ENCODE measurements around the gene CHD1. TPM values are rescaled to one million over a fixed set of nuclear protein-coding genes. Genes with fewer than 3 reads are reported as not detected.

CHD1 gene
- total and polyA plus RNA-seq, 2 donors (not counting 3 experiments of a cell fraction or from before 2014, with no cell fraction given) = 16.2 to 48.9 TPM

- peak; percentile 48 for DNase-seq (ENCODE audit: low read depth, low spot score)
- BruUV-seq (replicated peaks) = no TSS peak
- Histone ChIP-seq H3K9ac (replicated peaks; ENCODE audit: extremely low read depth, insufficient read depth, low read length) (peak overlapping the region; percentile 31), H3K27me3 (ENCODE audit: control insufficient read depth in 2 of 2, insufficient read depth in 2 of 2, low read length in 2 of 2) (no peaks in the 10 kb centered on the region), H3K4me1 (ENCODE audit: control insufficient read depth, extremely low read depth, insufficient read depth, low read length) (peaks cover 28% of the 10 kb centered on the region), H3K27ac (ENCODE audit: insufficient read depth, low read depth, low read length) (peak overlapping the region; percentile 30), H3K9me3 (replicated peaks; ENCODE audit: control insufficient read depth, insufficient read depth, low read length) (no peaks in the 10 kb centered on the region), H3K4me3 (replicated peaks in 1 of 3; ENCODE audit: insufficient read depth in 1 of 3, low read depth in 1 of 3, low read length in 3 of 3) (no peak overlapping the region), H3K9me1 (replicated peaks; ENCODE audit: control insufficient read depth, extremely low read depth, insufficient read depth, low read length) (no peaks in the 10 kb centered on the region), H3K4me2 (ENCODE audit: insufficient read depth, low read length) (peak overlapping the region; percentile 38), H3K36me3 (ENCODE audit: control insufficient read depth in 2 of 2, extremely low read depth in 1 of 2, insufficient read depth in 2 of 2, low read length in 2 of 2) (peaks cover 3 to 12% of the 10 kb centered on the region in 2 experiments), H3K79me2 (ENCODE audit: control insufficient read depth, insufficient read depth, low read length) (peaks cover 65% of the 10 kb centered on the region), H4K20me1 (replicated peaks; ENCODE audit: control insufficient read depth, extremely low read depth, insufficient read depth, low read length) (peaks cover 5% of the 10 kb centered on the region), H2AFZ (ENCODE audit: low read depth, low read length) (no peak overlapping the region)
- FAIRE-seq = peak; percentile 72
- TF ChIP-seq EZH2 (IDR thresholded peaks at IDR 0.05; ENCODE audit: borderline replicate concordance, low read depth, low read length, severe bottlenecking) (no peak), FOS (IDR thresholded peaks at IDR 0.05; ENCODE audit: borderline replicate concordance, insufficient read depth, low read length) (peak; percentile 74), POLR2AphosphoS5 (IDR thresholded peaks at IDR 0.05; ENCODE audit: insufficient read depth, low read depth, low read length) (peak; percentile 43), JUN (IDR thresholded peaks at IDR 0.05; ENCODE audit: borderline replicate concordance, insufficient read depth, insufficient read length, low read depth) (peak; percentile 75)
- dilution Hi-C loops (cut with MboI; ENCODE audit: extremely low pct_ligation_motif_present, low sequenced_read_pairs) (no loop called here), intact Hi-C loops (cut with micrococcal nuclease) (no loop called here)
- ChIA-PET CTCF (interaction anchor here (0.7 to 4.1 kb wide), 11 partner anchors 9 to 1674 kb away, joined by 3 to 47 read pairs (median 4); partner anchors contain the start of gene CHD1), POLR2A (no interaction called here)
Observed at GRCh38 chr5:98904780-98905179, 24.0 kb downstream of the CHD1 start.

DNA sequence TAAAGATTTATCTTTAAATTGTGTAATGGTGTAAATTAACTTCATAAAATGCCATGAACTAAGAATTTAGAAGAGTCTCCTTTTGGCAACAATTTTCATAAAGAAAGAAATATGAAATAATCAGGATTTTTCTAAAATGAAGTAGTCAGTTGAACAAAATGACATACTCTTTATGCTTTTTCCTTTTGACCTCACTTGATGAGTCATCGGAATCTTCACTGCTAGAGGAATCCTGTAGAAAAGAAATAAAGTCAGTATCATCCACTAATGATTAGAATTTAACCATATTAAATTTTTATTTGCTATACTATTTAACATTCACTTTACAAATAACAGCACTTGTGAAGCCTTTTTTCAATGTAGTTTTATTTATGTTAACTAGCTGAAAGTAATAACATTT is 26.1 kb downstream of the CHD1 start:
- peaks cover 28% of the 10 kb centered on the region for H3K4me1 ChIP-seq (ENCODE audit: control insufficient read depth, extremely low read depth, insufficient read depth, low read length)
- H3K4me3 ChIP-seq (replicated peaks in 1 of 3; ENCODE audit: insufficient read depth in 1 of 3, low read depth in 1 of 3, low read length in 3 of 3) = no peak overlapping the region
- DNase-seq (ENCODE audit: low read depth, low spot score) (no peak), FAIRE-seq (no peak)
- intact Hi-C loops (cut with micrococcal nuclease) = no loop called here
- TF ChIP-seq FOS (IDR thresholded peaks at IDR 0.05; ENCODE audit: borderline replicate concordance, insufficient read depth, low read length) (peak; percentile 79), JUN (IDR thresholded peaks at IDR 0.05; ENCODE audit: borderline replicate concordance, insufficient read depth, insufficient read length, low read depth) (peak; percentile 71), POLR2AphosphoS5 (IDR thresholded peaks at IDR 0.05; ENCODE audit: insufficient read depth, low read depth, low read length) (no peak), GATA2 (IDR thresholded peaks at IDR 0.05; ENCODE audit: insufficient read depth, insufficient read length, low read depth, low read length) (no peak), MAX (IDR thresholded peaks at IDR 0.05; ENCODE audit: insufficient read depth, insufficient read length) (no peak)
- H3K9me1 ChIP-seq (replicated peaks; ENCODE audit: control insufficient read depth, extremely low read depth, insufficient read depth, low read length) = no peaks in the 10 kb centered on the region
- dilution Hi-C loops (cut with MboI; ENCODE audit: extremely low pct_ligation_motif_present, low sequenced_read_pairs) = no loop called here
- H4K20me1 ChIP-seq (replicated peaks; ENCODE audit: control insufficient read depth, extremely low read depth, insufficient read depth, low read length) = peaks cover 5% of the 10 kb centered on the region
- H3K9ac ChIP-seq (replicated peaks; ENCODE audit: extremely low read depth, insufficient read depth, low read length) = no peak overlapping the region
- no peak overlapping the region for H2AFZ ChIP-seq (ENCODE audit: low read depth, low read length)
- no peak overlapping the region for H3K27ac ChIP-seq (ENCODE audit: insufficient read depth, low read depth, low read length)
- H3K79me2 ChIP-seq (ENCODE audit: control insufficient read depth, insufficient read depth, low read length) = peaks cover 44% of the 10 kb centered on the region
- CTCF ChIA-PET = interaction anchor here (1.8 to 4.1 kb wide), 2 partner anchors 130 to 157 kb away, joined by 7 to 47 read pairs; no protein-coding TSS in a partner anchor
- BruUV-seq (replicated peaks) = no TSS peak
- H3K36me3 ChIP-seq (ENCODE audit: control insufficient read depth in 2 of 2, extremely low read depth in 1 of 2, insufficient read depth in 2 of 2, low read length in 2 of 2) = peaks cover 3 to 22% of the 10 kb centered on the region in 2 experiments
- H3K27me3 ChIP-seq (ENCODE audit: control insufficient read depth in 2 of 2, insufficient read depth in 2 of 2, low read length in 2 of 2) = no peaks in the 10 kb centered on the region
- peak overlapping the region; percentile 16 for H3K4me2 ChIP-seq (ENCODE audit: insufficient read depth, low read length)
- H3K9me3 ChIP-seq (replicated peaks; ENCODE audit: control insufficient read depth, insufficient read depth, low read length) = no peaks in the 10 kb centered on the region
- POLR2A ChIA-PET = no interaction called here

Measured in endothelial cell of umbilical vein (primary cell).